HFF-Myc (cell line): ENCODE data around the gene TARBP1.

Experiments used
- DNase-seq: peaks from one replicate; pipeline ENCODE4 v3.0.0-alpha.2; 2011; ENCODE audit warnings: low read depth; ENCODE audit errors: extremely low read depth
- H3K4me3 ChIP-seq: replicated peaks from 2 replicates; pipeline ENCODE4 v1.5.1; 2011; ENCODE audit warnings: low read depth, mild to moderate bottlenecking, control low read depth, low read length
- TF ChIP-seq, protein P1 (sequence below): IDR thresholded peaks from 2 replicates; pipeline ENCODE4 v1.5.1; 2012; ENCODE audit warnings: mild to moderate bottlenecking, low read depth, low read length, control low read depth; ENCODE audit errors: missing control alignments

TARBP1 gene

DNA sequence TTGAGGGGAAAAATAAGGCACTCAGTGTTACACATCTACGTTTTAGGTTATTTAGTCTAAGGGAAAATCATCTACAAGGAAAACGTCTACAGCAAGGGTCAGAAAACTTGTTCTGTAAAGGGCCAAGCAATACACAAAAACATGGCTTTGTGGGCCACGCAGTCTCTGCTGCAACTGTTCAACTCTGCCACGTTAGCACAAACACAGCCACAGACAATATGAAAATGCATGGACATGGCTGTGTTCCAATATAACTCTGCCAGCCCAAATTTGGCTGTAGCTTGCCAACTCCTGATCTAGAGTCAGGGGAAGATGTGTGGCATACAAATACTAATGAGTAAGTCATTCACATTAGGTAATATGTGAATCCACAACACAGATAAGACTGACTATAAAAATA is 65.0 kb downstream of the TARBP1 start:
- DNase-seq = no peak
- TF ChIP-seq, protein P1, sequence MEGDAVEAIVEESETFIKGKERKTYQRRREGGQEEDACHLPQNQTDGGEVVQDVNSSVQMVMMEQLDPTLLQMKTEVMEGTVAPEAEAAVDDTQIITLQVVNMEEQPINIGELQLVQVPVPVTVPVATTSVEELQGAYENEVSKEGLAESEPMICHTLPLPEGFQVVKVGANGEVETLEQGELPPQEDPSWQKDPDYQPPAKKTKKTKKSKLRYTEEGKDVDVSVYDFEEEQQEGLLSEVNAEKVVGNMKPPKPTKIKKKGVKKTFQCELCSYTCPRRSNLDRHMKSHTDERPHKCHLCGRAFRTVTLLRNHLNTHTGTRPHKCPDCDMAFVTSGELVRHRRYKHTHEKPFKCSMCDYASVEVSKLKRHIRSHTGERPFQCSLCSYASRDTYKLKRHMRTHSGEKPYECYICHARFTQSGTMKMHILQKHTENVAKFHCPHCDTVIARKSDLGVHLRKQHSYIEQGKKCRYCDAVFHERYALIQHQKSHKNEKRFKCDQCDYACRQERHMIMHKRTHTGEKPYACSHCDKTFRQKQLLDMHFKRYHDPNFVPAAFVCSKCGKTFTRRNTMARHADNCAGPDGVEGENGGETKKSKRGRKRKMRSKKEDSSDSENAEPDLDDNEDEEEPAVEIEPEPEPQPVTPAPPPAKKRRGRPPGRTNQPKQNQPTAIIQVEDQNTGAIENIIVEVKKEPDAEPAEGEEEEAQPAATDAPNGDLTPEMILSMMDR = no peak
- H3K4me3 ChIP-seq = no peak overlapping the region

DNA sequence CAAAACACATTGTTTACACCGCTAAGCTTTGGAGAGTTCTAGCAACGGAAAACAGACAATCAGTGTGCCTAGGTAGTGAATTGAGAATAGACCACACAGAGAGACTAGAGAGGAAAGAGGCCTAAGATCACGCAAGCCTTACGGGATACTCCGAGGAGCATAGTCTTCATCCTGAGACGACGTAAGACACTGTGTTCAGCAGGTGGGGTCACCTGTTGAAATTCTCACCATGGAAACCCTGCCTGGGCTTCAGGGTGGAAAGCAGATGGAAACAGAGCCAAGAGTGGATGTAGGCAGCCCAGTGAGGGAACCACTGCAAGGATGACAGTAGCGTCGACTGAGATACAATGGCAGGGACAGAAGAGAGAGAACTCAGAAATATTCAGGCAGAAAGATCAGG is 65.5 kb downstream of the TARBP1 start:
- TF ChIP-seq, protein P1 = no peak
- H3K4me3 ChIP-seq = no peak overlapping the region
- no peak for DNase-seq

DNA sequence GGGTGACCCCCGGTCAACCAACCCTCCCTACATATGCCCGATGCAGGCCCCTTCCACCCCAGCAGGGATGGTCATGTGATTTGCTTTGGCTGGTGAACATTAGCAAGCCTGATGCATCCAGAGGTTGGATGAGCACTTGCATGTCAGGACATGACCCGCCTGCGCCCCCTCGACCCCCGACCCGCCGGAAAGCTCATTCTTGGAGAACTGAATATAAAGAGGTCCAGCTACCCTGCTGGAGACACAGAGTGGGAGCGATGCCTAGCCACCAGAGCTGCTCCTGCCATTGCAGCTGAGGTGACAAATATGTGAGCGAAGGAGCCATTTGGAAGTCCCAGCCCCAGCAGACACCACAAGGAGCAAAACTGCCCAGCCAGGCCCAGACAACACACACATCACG is 66.1 kb downstream of the TARBP1 start:
- DNase-seq = no peak
- no peak overlapping the region for H3K4me3 ChIP-seq
- TF ChIP-seq, protein P1 = no peak

DNA sequence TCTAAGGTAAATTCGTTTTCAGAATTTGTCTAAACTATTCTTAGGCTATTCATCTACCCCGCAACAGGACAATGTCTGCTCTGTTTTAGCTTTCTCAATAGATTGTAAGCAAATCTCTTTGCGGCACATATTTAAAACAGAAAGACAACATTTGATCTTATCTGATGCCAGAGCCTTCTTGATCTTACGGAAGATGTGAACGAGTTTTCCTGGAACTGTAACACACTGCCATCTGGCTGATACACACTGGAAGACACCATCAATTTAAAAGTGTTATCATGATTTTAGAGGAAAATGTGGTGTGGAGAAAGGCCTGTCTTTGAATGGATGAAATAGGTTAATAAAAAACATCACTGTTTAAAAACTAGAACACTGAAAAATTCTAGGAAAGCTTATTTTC is 69.7 kb downstream of the TARBP1 start:
- no peak for DNase-seq
- H3K4me3 ChIP-seq = no peak overlapping the region
- TF ChIP-seq, protein P1 = no peak

DNA sequence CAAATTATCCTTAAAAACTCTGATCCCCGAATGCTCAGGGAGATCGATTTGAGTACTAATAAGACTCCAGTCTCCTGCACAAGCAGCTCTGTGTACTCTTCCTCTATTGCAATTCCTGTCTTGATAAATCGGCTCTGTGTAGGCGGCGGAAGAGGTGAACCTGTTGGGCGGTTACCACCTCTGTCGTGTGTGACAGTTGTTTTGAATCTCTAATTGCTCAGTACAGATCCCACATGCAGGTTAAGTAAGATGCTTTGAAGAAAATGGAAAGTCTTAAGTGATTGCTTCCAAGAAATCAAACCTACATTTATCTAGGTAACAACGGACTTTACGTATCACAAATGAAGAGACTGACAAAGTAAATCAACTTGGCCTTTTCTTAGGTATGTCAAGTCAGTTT is 70.2 kb downstream of the TARBP1 start:
- H3K4me3 ChIP-seq = no peak overlapping the region
- TF ChIP-seq, protein P1 = no peak
- no peak for DNase-seq

DNA sequence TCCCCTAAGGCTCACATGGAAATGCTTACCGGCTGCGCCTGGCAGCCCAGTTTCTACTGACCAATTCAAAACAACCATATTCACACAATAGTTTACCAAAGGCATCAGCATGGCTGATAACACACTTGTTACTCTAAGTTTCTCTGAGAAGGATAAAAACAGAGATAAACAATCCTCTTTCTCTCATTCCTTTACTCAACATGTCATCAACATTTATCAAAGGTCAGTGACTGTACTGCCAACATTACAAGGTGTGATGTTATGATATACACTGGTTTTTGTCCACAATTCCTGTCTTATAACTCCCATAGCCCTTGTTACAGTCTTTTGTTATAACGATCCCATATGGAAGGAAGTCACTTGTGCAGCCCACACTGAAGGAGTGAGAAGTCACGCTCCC is 72.1 kb downstream of the TARBP1 start:
- no peak overlapping the region for H3K4me3 ChIP-seq
- TF ChIP-seq, protein P1 = no peak
- DNase-seq = no peak

DNA sequence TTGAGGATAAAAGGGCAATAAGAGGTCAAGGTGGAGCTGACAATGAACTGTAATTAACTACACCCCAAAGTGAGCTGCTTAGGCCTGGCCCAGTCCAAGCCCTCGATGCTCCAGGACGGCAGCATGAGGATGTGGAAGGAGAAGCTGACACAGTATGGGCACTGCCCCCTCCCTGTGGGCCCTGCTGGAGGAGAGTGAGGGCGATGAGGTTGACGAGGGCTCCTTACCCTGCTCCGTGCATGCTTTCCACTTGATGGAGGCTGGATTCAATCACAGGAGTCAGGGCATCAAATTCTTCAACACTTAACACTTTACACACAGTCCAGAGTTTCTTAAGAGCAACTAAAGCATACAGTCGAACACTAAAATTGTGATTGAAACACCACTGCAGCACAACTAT is 73.3 kb downstream of the TARBP1 start:
- TF ChIP-seq, protein P1 = no peak
- H3K4me3 ChIP-seq = no peak overlapping the region
- no peak for DNase-seq
